CD4-positive, alpha-beta T cell treated with Interleukin-4 for 1 hour (primary cell): ENCODE results near the gene C21orf58.
A peak's percentile ranks its signal among the peaks of the same experiment; 100 is the strongest.
"Not testable (repeated sequence)": the region's sequence is repeated elsewhere in the genome, so short reads cannot be mapped to it uniquely, and the experiment has no call there.

Source experiments
- DNase-seq, 2 donors: peaks; one replicate each; pipeline ENCODE4 v3.0.0-alpha.2; 2020 to 2022

The C21orf58 gene

DNA sequence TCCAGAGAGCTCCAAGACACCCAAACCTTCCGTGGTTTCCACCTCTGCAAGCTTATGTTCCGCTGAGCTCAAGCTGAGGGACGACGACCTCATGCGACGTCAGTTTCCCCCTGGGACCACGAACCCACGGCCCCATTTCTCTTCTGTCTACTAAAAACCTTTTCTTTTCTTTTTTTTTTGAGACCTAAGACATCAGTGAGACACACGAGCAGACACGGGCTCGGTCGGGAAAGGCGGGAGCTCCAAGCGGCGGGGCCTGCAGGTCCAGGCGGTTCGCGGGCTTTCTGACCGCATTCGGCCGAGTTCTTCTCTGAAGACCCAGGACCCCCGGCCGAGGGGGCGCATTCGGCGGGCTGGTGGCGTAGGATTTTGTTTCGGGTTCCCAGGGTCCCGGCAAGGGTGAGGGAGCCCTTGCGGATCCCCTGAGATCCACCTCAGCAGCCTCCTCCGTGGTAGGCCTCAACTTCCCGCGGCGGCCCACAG is 402 bp downstream of the C21orf58 start:
- no peak for DNase-seq

GRCh38 chr21:46322351-46323226 is 1.1 kb downstream of the C21orf58 start:
- no peak for DNase-seq

DNA sequence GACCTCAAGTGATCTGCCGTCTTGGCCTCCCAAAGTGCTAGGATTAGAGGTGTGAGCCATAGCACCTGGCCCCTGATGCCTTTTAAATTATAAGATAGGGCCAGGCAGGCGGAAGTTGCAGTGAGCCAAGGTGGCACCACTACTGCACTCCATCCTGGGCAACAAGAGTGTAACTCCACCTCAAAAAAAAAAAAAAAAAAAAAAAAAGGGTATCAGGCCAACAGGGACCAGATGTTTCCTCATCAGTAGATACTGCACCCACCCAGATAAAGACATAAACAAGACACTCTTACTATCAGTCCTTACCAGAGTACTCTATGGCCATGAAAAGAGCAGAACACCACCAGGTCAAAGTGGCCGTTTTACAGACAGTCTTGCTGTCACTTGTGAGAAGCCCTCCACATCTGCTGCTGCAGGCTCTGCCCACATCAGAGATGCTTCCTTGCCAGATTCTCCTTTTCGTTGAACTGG is 3.3 kb downstream of the C21orf58 start:
- no peak for DNase-seq

GRCh38 chr21:46319186-46319585 is 4.5 kb downstream of the C21orf58 start:
- no peak for DNase-seq

- DNase-seq = no peak
Observed at GRCh38 chr21:46318464-46318845, 5.2 kb downstream of the C21orf58 start.

- no peak for DNase-seq
Observed at GRCh38 chr21:46317710-46318463, 5.8 kb downstream of the C21orf58 start.

DNA sequence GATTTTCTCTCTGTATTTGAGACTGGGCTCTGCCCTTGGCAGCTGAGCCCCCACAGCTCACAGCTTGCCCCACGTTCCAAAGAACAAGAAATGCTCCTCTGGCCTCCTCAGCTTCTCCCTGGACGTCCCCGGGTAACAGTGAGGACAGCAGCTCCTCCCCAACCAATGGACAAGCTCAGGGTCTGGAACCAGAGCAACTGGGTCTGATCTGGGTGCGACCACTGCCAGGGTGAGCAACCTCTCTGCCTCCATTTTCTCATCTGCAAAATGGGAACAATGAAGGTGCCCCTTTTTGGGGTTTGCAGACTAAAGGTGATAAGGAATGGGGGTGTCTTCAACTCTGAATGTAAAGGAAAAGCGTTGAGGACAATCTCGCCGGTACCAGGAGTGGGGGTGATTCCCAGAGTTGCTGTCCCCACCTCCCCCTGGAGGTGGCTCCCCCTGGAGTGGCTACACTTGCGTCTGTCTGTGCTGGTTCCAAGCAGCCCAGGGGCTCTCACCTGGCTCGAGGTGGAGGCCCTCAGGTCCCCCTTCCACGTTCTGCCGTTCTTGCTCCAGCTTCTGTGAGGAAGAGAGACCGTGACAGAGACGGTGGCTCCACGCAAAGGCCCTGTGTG is 6.9 kb downstream of the C21orf58 start:
- DNase-seq = no peak

- DNase-seq = no peak
Observed at GRCh38 chr21:46314441-46315020, 9.1 kb downstream of the C21orf58 start.

DNA sequence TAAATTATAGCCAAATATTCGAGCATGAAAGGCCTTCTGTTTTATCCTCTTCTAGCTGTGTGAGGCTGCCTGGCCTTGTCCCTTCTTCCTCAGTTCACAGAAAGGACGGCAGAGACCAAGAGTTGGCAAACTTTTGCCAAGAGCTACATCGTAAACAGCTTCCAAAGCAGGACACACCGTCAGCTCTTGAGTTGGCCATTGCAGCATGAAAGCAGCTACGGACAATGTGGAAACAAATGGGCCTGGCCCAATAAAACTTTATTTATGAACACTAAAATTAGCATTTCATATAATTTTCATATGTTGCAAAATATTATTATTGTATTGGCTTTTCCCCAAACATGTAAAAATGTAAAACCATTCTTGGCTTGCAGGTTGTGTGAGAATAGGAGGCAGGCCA is 10.7 kb downstream of the C21orf58 start:
- no peak for DNase-seq

DNA sequence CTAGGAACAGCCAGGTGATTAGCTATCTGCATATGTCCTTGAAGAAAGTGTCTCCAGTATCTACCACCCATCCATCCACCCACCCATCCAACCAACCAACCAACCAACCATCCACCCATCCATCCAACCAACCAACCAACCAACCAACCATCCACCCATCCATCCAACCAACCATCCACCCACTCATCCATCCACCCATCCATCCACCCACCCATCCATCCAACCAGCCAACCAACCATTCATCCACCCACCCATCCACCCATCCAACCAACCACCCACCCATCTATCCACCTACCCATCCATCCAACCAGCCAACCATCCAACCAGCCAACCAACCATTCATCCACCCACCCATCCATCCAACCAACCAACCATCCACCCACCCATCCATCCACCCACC is 12.1 kb downstream of the C21orf58 start:
- no peak for DNase-seq

GRCh38 chr21:46310260-46310659 is 13.4 kb downstream of the C21orf58 start:
- not testable (repeated sequence) for DNase-seq

DNA sequence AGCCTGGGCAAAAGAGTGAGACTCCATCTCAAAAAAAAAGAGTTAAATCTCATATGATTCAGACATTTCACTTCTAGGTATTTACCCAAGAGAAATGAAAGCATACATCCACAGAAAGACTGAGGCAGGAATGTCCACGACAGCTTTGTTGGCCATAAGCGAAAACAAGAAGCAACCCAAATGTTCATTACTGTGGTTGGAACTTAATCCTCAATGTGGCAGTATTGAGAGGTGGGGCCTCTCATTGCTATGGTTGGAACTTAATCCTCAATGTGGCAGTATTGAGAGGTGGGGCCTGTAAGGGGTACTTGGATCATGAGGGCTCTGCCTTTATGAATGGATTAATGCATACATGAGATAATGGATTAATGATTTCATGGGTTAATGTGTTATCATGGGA is 15.2 kb downstream of the C21orf58 start:
- DNase-seq = no peak

GRCh38 chr21:46307625-46308024 is 16.0 kb downstream of the C21orf58 start:
- no peak for DNase-seq

- DNase-seq = no peak
Observed at GRCh38 chr21:46304955-46305354, 18.7 kb downstream of the C21orf58 start.

DNA sequence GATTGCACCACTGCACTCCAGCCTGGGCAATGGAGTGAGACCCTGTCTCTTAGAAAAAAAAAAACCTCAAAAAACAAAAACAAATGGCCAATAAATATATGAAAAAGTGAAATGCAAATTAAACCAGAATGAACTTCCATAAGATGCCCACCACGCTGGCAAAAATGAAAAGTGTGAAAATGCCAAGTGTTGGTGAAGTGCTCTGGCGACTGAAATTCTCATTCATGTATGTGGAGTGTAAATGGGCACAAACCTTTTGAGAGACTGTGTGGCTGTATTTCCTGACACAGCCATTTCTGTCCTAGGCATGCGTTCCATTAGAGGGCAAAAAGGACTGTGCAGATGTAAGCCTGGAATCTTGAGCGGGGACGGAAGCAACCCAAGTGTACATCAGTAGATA is 19.2 kb downstream of the C21orf58 start:
- no peak for DNase-seq

DNA sequence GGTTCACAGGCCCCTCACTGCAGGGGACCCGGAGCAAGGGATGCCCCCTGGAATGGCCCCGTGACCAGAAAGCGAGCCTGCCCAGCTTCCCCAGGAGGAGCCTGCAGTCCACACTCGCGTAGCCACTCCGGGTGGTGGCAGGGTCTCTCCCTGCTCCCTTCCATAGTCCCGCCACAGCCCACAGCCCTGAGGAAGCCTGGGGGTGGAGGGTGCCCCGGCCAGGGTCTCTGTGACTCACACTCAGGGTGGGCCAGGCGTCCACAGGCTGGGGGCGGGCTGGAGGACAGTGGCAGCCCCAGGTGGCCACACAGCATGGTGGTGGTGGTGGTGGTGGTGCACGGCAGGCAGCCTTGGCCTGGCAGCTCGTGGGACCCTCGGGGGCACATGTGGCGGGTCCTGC is 21.9 kb downstream of the C21orf58 start:
- DNase-seq = no peak

GRCh38 chr21:46299167-46299566 is 24.5 kb downstream of the C21orf58 start:
- DNase-seq = no peak

- DNase-seq = no peak
Observed at GRCh38 chr21:46297338-46298271, 26.1 kb downstream of the C21orf58 start.

- DNase-seq = peak; percentile 43 to 69
Observed at GRCh38 chr21:46295996-46296752, 27.5 kb downstream of the C21orf58 start.

DNA sequence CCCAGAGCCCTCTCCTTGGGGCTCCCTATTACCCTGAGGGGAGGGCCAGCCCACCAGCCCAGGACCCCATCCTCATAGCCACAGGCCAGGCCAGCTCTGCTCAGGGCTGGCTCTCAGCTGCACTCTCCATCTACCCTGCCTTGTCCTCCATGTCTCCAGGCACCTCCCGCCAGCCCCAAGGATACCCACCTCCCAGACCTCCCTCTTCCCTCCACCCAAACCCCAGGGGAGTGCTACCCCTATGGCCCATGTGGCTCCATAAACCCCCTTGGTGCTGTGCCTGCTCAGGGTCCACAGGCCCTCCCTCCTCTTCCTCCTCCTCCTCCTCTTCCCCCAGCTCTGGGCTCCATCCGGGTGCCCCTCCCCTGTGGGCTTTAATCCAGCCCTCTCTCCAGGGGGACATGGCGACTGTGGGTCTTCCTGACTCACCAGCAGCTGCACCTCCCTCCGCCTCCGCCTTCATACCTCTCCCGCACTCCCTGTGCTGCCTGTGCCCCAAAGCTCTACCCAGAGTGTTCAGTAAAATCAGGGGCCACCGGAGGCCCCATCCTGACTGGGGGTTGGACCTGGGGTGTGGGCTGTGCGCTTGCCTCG is 28.4 kb downstream of the C21orf58 start:
- DNase-seq = no peak
